ENCODE measurements around the gene KCND3.

The KCND3 gene

DNA sequence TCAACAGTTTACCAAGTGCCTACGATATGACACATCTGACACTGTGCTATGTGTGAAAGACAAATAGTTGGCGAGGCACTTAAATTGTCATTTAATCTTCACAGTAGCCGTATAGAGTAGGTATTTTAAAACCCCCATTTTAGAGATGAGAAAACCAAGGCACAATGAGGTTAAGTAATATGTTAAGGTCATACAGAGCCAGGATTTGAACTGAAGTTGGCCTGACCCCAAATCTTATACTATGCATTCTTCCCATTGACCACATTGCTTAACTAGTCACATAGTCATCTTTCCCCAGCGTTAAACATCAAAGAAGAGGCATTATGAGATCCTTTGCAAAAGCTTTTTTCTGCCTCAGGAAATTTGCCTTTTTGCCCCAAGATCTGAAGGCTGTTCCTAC, 254.1 kb downstream of the KCND3 start:
- FAIRE-seq (no peak), DNase-seq (ENCODE audit: insufficient read length, low spot score) (no peak)

DNA sequence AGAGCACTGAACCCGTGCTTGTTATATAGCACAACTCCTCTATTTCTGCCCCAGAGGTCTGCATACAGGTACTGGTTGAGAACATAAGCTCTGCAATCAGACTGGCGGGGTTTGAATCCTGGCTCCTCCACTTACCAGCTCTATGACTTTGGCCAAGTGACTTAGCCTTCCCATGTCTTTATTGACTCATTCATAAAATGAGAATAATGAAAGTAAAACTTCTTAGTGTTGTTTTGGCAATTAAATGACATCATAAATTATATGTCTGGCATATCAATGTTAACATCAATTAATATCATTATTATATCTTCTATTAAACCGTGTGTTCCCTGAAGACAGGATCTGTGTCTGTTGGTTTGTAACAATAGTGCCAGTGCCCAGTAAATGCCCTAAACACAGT, 254.6 kb downstream of the KCND3 start:
- no peak for FAIRE-seq
- no peak for DNase-seq (ENCODE audit: insufficient read length, low spot score)

DNA sequence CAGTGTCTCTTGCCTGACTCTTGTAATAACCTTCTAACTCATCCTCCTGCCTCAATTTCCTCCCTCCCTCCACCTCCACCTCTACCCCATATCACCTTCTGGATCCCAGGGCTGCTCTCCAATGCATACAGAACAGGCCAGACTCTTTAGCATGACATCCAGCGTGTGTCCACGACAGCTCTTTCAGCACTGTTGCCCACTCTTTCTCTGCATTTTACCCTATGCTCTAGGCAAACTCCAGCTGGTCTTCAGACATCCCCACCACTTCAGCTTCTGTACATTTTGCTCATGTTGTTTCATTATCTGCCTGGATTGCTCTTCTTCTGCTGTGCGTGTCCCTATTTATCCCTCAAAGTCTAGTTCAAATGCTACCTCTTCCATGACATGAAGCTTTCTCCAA, 255.0 kb downstream of the KCND3 start:
- FAIRE-seq (no peak), DNase-seq (ENCODE audit: insufficient read length, low spot score) (no peak)

DNA sequence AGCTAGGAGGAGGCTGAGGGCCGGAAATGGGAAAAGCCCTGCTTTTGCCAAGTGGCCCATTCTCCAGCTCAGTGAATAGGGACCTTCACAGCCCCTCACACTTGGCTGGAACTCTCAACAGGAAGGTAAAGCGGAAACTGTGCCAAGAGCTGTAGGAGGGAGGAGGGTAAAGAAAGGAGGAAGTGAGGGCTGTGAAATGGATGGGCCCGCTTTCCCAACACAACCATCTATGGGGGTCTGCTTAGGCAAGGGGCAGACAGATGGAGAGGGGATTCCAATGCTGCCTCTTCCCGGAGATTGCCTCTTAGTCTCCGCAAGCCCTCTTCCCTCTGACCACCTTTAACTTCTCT, 255.5 kb downstream of the KCND3 start:
- FAIRE-seq = no peak
- no peak for DNase-seq (ENCODE audit: insufficient read length, low spot score)

DNA sequence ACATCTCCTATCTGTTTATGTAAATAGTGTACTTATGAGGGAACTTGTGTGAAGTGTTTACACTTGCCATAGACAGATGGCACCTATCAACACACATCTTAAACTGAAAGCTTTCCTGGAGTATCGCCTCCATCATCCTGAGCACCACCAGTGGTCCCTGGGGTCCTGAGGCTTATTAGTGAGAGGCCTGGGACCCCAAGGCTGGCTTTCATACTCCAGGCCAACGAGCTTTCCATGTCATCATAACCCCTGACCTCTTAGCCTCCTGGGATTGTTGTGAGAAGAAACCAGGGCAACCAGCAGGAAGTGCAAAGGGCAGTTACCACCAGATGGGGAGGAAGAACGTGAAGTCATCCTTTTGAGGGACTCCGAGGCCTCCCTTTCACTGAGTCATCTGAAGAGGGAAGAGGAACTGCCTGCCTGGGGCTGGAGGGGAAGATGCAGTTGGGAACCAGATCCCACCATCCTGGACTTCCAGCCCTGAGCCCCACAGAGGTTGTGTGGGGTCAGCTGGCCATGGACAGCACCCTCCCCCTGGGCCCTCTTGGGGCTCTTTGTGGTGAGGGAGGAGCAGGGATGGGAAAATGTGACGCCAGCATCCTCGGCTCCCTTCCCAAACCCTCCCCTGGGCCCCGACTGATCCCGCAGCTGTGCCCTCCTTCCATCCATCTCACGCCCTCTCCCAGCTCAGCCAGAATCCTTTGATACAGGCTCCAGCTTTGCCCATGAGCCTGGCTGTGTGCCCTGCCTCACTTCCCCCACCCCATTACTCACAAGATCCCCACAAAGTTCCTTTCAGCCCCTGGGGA, 256.1 kb downstream of the KCND3 start:
- DNase-seq (ENCODE audit: insufficient read length, low spot score) = no peak
- no peak for FAIRE-seq

DNA sequence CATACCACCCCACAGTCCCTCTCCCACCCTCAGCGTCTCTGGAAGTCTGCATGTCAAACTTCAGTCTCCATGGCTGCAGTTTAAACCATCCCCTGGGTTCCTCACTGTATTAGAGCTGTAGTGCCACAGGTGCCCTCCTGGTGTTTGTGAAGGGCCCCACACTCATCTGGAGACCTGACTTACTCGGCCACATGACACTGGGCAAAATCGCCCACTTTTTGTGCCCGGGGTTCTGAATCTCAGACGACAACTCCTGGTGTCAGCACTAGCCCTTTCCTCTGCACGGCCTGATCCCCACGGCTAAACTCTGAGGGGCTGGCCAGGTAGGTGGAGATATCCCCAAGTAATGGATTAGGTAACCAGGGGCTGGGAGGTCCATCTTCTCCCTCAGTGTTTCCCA, 256.8 kb downstream of the KCND3 start:
- FAIRE-seq (no peak), DNase-seq (ENCODE audit: insufficient read length, low spot score) (no peak)

DNA sequence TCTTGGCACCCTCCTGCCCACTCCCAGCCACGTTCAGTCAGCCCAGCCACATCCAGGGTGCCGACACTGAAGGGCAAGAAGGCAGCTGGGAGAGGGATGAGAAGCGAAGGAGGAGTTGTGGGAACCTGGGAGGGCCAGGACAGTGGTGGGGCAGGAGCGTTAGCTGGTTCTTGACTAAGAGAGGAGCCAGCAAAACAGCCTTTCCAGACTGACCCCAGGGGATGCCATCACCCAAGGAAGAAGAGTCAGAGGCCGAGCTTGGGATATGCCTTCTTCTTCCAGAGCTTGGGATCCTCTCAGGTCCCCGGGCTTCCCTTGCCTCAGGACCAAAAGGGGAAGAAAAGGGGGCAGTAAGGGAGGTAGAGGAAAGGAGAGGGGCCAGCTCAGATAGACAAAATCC, 257.5 kb downstream of the KCND3 start:
- FAIRE-seq (no peak), DNase-seq (ENCODE audit: insufficient read length, low spot score) (no peak)

DNA sequence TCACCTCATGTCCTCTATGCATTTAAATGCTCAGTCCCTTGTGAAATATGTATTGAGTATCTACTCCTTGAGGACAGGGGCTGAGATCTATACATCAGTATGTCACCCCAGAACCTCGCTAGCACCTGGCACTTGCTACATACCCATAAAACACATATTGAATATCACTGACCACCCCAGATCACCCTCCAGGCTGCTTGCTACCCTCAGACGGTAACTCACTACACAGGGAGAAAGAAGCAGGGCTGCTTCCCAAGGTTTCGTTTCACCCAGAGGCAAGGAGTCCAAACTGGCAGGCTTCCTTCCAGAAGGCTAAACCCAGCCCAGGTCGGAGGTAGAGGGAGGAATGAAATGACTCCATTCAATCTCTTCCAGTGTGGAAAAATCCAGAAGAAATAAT, 258.8 kb downstream of the KCND3 start:
- FAIRE-seq (no peak), DNase-seq (ENCODE audit: insufficient read length, low spot score) (no peak)

DNA sequence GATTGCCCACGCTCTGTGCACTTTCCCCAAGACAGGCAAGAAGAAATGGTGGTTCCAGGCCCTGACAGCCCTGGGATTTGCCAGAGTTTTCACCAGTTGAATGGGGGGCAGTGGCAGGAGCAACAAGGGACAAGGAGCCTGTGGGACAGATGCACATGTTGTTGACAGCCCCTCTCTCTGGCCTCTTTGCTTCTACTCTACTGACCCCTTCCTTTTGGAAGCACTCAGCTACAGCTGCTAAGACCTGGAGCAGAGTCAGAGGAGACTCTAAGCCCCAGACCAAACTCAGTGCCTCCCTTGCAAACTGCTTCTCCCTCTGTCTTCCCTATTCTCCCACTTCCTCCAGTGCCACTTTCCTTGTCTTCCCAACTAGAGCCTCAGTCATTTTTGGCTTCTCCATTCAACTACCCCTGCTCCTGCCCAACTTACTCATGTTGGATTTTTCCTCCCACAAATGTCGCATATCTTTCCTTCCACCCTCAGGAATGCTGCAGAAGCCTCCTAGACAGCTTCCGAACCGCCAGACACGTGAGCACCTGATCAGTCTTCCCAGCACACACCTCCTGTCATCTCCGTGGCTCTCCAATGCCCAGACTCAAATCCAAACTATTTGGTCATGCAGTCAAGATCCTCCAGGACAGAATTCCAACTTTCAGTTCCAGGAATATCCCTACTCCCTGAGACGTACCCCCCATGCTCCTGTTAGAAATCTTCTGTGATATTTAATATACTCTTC, 259.4 kb downstream of the KCND3 start:
- DNase-seq (ENCODE audit: insufficient read length, low spot score) (no peak), FAIRE-seq (no peak)

DNA sequence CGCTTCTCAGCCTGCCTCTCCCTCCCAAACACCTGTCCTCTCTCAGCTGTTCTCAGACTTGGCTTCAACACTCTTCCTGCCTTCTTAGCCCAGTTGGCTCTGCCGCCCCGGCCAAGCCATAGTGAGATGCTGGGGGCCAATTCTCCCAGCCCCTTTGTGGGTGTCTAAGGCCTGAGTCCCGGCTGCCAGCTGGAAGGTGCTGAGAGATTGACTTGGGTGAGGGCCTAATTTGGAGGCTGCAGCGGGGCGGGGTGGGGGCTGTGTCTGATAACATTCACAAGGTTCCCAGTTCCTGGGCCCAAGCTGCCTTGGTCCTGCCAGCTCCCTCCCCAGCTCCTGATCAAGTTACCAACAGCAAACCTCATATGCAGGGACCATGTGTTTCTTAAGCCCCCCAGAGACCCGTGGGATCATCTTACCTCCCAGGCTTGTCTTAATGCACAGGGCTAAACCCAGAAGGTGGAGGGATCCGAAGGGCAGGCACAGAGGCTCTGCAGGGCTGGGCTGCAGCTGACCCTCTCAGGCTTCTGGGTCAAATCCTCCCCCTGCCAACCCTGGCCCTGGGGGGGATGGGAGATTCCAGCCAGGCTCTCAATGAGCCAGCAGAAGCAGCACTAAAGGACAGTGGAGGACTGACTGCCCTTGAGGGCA, 260.1 kb downstream of the KCND3 start:
- FAIRE-seq (no peak), DNase-seq (ENCODE audit: insufficient read length, low spot score) (no peak)

DNA sequence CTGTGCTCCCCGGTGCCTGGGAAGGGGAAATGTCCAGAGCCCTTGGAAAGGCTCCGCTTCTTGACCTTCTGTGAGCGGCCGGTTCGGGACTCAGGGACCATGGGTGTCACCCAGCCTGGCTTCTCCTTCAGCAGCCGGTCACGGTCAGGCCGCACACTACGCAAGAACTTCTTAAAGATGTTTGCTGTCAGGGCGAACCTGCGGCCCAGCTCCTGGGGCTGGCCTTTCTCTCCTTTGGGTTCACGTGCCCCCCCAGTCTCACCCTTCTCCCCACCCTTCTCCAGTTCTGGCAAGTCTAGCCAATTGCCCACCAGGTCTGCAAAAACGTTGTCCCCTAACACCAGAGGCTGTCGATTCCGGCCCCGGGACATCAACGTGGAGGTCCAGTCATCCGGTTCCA, 262.4 kb downstream of the KCND3 start:
- FAIRE-seq (no peak), DNase-seq (ENCODE audit: insufficient read length, low spot score) (no peak)

DNA sequence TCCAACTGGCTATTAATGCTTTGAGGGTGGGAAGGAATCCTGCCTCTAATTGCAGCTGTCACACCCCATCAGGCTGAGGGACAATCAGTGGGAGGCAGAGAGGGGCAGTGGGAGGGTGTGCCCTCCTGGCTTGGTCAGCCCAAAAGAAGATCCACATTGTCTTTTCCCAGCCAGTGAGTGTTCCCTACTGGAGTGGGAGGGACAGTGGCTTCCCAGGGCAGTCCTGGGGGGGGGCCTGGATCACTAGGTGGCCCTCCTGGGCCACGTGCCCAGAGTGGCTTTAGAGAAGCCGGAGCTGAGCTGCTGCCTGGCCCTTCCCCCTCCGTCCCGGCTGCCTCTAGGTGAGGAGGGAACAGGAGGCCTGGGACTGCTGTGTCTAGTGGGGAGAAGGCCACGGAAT, 264.3 kb downstream of the KCND3 start:
- no peak for FAIRE-seq
- DNase-seq (ENCODE audit: insufficient read length, low spot score) = no peak

DNA sequence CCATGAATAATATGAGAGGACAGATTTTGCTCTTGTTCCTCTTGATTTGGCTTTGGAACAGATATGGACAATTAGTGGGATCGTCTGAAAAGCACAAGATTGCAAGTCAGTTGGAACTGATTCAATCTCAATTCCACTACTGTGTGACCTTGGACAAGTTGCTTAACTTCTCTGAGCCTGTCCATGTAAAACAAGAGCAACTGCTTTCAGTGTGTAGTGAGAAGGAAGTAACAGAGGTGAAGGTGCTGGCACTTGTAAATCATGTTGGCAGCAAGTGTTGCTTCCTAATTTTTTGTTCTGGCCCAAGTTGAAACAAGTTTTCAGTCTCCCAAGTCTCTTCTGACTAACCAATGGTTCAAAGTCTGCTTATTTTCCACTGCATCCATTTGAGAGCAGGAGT, 265.6 kb downstream of the KCND3 start:
- DNase-seq (ENCODE audit: insufficient read length, low spot score) (no peak), FAIRE-seq (no peak)

DNA sequence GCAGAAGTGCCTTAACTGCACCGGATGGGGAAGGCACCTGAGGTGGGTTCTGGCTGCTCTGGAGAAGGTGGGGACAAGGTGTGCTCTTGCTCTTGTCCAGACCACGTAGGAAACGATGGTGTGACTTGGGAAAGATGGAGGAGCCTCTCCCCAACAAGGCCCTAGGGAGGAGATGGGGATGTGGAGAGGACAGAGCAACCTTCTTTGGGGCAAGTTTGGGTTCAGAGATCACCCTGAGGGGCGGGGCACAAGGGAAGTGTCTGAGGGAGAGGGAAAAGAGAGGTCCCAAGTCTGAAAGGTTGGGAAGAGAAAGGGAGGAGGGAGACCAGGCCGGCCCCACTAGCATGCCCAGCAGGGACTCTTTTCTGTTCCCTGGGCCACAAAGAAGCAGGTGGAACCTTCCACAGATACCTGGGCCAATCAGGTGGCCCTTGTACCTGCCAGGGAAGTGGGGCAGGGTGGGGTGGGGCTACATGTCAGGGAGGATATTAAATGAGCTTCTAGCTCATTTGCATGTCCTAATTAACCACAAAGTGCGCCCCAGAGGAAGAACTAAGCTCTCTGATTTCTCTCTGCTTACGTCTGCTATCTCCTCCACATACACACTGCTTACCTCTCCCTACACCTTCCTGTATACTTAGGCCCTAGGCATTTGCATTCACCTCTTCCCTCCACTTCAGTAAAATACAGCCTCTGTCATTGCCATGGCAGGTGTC, 266.2 kb downstream of the KCND3 start:
- DNase-seq (ENCODE audit: insufficient read length, low spot score) (no peak), FAIRE-seq (no peak)

DNA sequence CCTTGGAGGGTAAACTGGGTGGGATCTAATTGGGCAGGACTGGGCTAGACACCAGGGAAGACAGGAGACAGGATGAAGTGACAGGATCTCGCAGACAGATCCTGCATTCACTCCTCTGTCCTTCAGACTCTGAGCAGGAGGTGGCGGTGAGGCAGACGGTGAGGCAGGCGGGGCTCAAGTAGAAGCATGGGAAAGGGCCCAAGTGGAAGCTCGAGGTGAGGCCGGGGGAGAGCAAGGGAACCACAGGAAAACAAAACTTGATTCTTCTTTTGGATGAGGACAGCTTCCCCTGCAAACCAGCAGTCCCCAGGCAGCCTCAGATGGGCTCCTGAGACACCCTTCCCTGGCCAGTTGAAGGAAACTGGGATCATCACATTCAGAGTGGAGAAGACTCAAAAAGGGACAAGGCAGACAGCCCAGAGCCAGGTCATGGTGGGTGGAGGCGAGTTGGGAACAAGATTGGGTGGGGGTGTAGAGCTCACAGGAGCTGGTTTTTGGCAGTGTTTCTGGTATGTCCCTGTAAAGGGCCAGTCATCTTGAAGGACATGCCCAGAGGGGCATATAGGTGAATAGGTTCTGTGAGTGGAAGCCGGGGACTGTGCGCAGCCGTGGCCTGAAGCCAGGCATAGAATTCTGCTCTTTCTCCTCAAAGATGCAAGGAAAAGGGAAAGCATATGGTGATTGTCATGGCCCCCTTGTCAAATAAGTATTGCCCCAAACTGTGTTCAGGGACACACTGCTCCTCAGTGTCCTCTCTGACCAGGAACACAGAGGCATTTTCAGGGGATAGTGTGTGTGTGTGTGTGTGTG, 268.3 kb downstream of the KCND3 start:
- FAIRE-seq (no peak), DNase-seq (ENCODE audit: insufficient read length, low spot score) (no peak)

All from GM19239 (cell line).